IMR-90 (cell line): ENCODE results near the gene TMEM19. TPM values are rescaled to one million over a fixed set of nuclear protein-coding genes. Genes with fewer than 3 reads are reported as not detected.

Experiments used
- ATAC-seq: fragments of 200-7000 bp; cut with Tn5 transposase; 2 replicates; pipeline ENCODE4 v1.9.1; 2020; ENCODE audit warnings: low read depth, mild to moderate bottlenecking, moderate library complexity
- BruUV-seq: library from RNA; stranded (reverse); fragments of 400-500 nt; replicated peaks from 2 replicates; lab custom pipeline; 2021; lab: Mats Ljungman, UMichigan
- CTCF ChIA-PET: fragments of 300-600 bp; formaldehyde crosslinking; extraction: SDS; loops from one replicate; lab custom pipeline; 2021; ENCODE audit warnings: antibody characterized with exemption; lab: Yijun Ruan, JAX
- POLR2A ChIA-PET: fragments of 300-600 bp; sonication (Branson Sonifier 250); formaldehyde crosslinking; loops from one replicate; lab custom pipeline; 2022; ENCODE audit warnings: antibody characterized with exemption; ENCODE audit not compliant: unreplicated experiment; lab: Charles Lee
- DNase-seq: peaks from one replicate; pipeline ENCODE4 v3.0.0; 2013
- H2AFZ ChIP-seq: replicated peaks from 2 replicates; pipeline ENCODE3; 2013; ENCODE audit warnings: low read length, mild to moderate bottlenecking; ENCODE audit not compliant: poor library complexity
- H2AK5ac ChIP-seq: 2 replicates; pipeline ENCODE4 v1.6.1; 2013; ENCODE audit warnings: low read depth, low read length, inconsistent platforms
- H2AK9ac ChIP-seq: replicated peaks from 2 replicates; pipeline ENCODE3; 2013; ENCODE audit warnings: mild to moderate bottlenecking, low read depth, low read length, moderate library complexity; ENCODE audit not compliant: poor library complexity
- H2BK120ac ChIP-seq: 2 replicates; pipeline ENCODE4 v1.6.1; 2013; ENCODE audit warnings: low read depth, low read length, inconsistent platforms
- H2BK15ac ChIP-seq: 3 replicates; pipeline ENCODE4 v1.6.1; 2013; ENCODE audit warnings: low read depth, low read length, inconsistent platforms
- H2BK20ac ChIP-seq: 2 replicates; pipeline ENCODE4 v1.6.1; 2013; ENCODE audit warnings: low read depth, mild to moderate bottlenecking, inconsistent platforms, low read length, moderate library complexity
- H2BK5ac ChIP-seq: 2 replicates; pipeline ENCODE4 v1.6.1; 2013; ENCODE audit warnings: mild to moderate bottlenecking, low read depth, low read length, inconsistent platforms; ENCODE audit not compliant: poor library complexity, severe bottlenecking
- H3K14ac ChIP-seq: replicated peaks from 2 replicates; pipeline ENCODE4 v1.6.1; 2013; ENCODE audit warnings: low read depth, low read length, inconsistent platforms
- H3K18ac ChIP-seq: 2 replicates; pipeline ENCODE4 v1.6.1; 2013; ENCODE audit warnings: low read depth, low read length, control low read depth
- H3K23ac ChIP-seq: 2 replicates; pipeline ENCODE4 v1.6.1; 2013; ENCODE audit warnings: low read depth, low read length, inconsistent platforms
- H3K27ac ChIP-seq: 2 replicates; pipeline ENCODE4 v1.5.1; 2013; ENCODE audit warnings: mild to moderate bottlenecking, control low read depth, low read length; ENCODE audit not compliant: insufficient read depth
- H3K27me3 ChIP-seq: 2 replicates; pipeline ENCODE4 v1.6.1; 2013; ENCODE audit warnings: low read length; ENCODE audit not compliant: control insufficient read depth, insufficient read depth
- H3K36me3 ChIP-seq: 2 replicates; pipeline ENCODE4 v1.6.1; 2013; ENCODE audit warnings: low read length, mixed read lengths; ENCODE audit not compliant: control insufficient read depth, insufficient read depth
- H3K4ac ChIP-seq: 2 replicates; pipeline ENCODE4 v1.6.1; 2013; ENCODE audit warnings: low read depth, low read length, inconsistent platforms
- H3K4me1 ChIP-seq: 2 replicates; pipeline ENCODE4 v1.6.1; 2013; ENCODE audit warnings: low read length, mixed read lengths; ENCODE audit not compliant: control insufficient read depth, insufficient read depth
- H3K4me2 ChIP-seq: 2 replicates; pipeline ENCODE4 v1.6.1; 2013; ENCODE audit warnings: low read depth, mild to moderate bottlenecking, control low read depth, low read length, moderate library complexity
- H3K4me3 ChIP-seq: 2 replicates; pipeline ENCODE4 v1.5.1; 2013; ENCODE audit warnings: low read depth, mild to moderate bottlenecking, control low read depth, low read length, moderate library complexity; ENCODE audit not compliant: insufficient read depth
- H3K56ac ChIP-seq: 2 replicates; pipeline ENCODE4 v1.6.1; 2013; ENCODE audit warnings: low read length, inconsistent platforms; ENCODE audit not compliant: insufficient read depth; ENCODE audit errors: extremely low read depth
- H3K79me1 ChIP-seq, 2 experiments: 2 replicates each; pipeline ENCODE4 v1.6.1; 2013; ENCODE audit warnings: low read length in 2 of 2, inconsistent platforms in 1 of 2, low read depth in 1 of 2
- H3K9ac ChIP-seq: 2 replicates; pipeline ENCODE4 v1.6.1; 2013; ENCODE audit warnings: low read depth, low read length, control low read depth
- H3K9me1 ChIP-seq: 2 replicates; pipeline ENCODE4 v1.6.1; 2013; ENCODE audit warnings: low read length, inconsistent platforms; ENCODE audit not compliant: insufficient read depth
- H3K9me3 ChIP-seq: 2 replicates; pipeline ENCODE4 v1.6.1; 2013; ENCODE audit warnings: low read length; ENCODE audit not compliant: control insufficient read depth, insufficient read depth
- H4K20me1 ChIP-seq: 2 replicates; pipeline ENCODE4 v1.6.1; 2013; ENCODE audit warnings: low read length, inconsistent platforms; ENCODE audit not compliant: insufficient read depth
- H4K5ac ChIP-seq: 2 replicates; pipeline ENCODE4 v1.6.1; 2013; ENCODE audit warnings: mild to moderate bottlenecking, low read depth, low read length, control low read depth
- H4K8ac ChIP-seq, 2 experiments: 2 replicates each; pipeline ENCODE4 v1.6.1; 2013; ENCODE audit warnings: low read depth in 2 of 2, low read length in 2 of 2, control low read depth in 1 of 2, inconsistent platforms in 1 of 2
- H4K91ac ChIP-seq: 2 replicates; pipeline ENCODE4 v1.6.1; 2013; ENCODE audit warnings: low read depth, low read length, inconsistent platforms; ENCODE audit not compliant: insufficient read depth
- BHLHE40 ChIP-seq: fragments of 150-350 bp; IDR thresholded peaks from 2 replicates; pipeline ENCODE4 v1.6.1; 2016; ENCODE audit warnings: mild to moderate bottlenecking, low read depth, low read length
- CEBPB ChIP-seq: IDR thresholded peaks from 2 replicates; pipeline ENCODE4 v1.6.1; 2012; ENCODE audit warnings: low read depth, low read length, improper control_type of control experiment
- CHD1 ChIP-seq: IDR thresholded peaks from 2 replicates; pipeline ENCODE4 v1.6.1; 2012; ENCODE audit warnings: low read depth, low read length, improper control_type of control experiment
- CTCF ChIP-seq: conservative IDR thresholded peaks from 2 replicates; pipeline ENCODE4 v1.5.1; 2012; ENCODE audit warnings: mild to moderate bottlenecking, low read depth, low read length, improper control_type of control experiment
- ELK1 ChIP-seq: fragments of 150-350 bp; IDR thresholded peaks from 2 replicates; pipeline ENCODE4 v1.6.1; 2016; ENCODE audit warnings: low read depth, mild to moderate bottlenecking, low read length, moderate library complexity, borderline replicate concordance
- FOS ChIP-seq: fragments of 150-350 bp; IDR thresholded peaks from 2 replicates; pipeline ENCODE4 v1.6.1; 2016; ENCODE audit warnings: low read depth, low read length
- MAFK ChIP-seq: IDR thresholded peaks from 2 replicates; pipeline ENCODE4 v1.6.1; 2012; ENCODE audit warnings: low read depth, low read length, improper control_type of control experiment
- MAZ ChIP-seq: IDR thresholded peaks from 2 replicates; pipeline ENCODE4 v1.6.1; 2012; ENCODE audit warnings: low read depth, mild to moderate bottlenecking, low read length, improper control_type of control experiment, moderate library complexity, borderline replicate concordance
- MXI1 ChIP-seq: IDR thresholded peaks from 2 replicates; pipeline ENCODE4 v1.6.1; 2012; ENCODE audit warnings: low read depth, mild to moderate bottlenecking, low read length, moderate library complexity, borderline replicate concordance
- NFE2L2 ChIP-seq: fragments of 150-350 bp; IDR thresholded peaks from 2 replicates; pipeline ENCODE4 v1.6.1; 2016; ENCODE audit warnings: low read depth, mild to moderate bottlenecking, low read length
- POLR2A ChIP-seq: IDR thresholded peaks from 2 replicates; pipeline ENCODE4 v1.6.1; 2012; ENCODE audit warnings: mild to moderate bottlenecking, low read depth, low read length
- RAD21 ChIP-seq: IDR thresholded peaks from 2 replicates; pipeline ENCODE4 v1.6.1; 2012; ENCODE audit warnings: low read length, improper control_type of control experiment
- RCOR1 ChIP-seq: IDR thresholded peaks from 2 replicates; pipeline ENCODE4 v1.6.1; 2012; ENCODE audit warnings: mild to moderate bottlenecking, low read length, improper control_type of control experiment; ENCODE audit not compliant: insufficient replicate concordance
- RFX5 ChIP-seq: IDR thresholded peaks from 2 replicates; pipeline ENCODE4 v1.8.0; 2012; ENCODE audit warnings: low read depth, mild to moderate bottlenecking, low read length, moderate library complexity
- SMC3 ChIP-seq: fragments of 150-350 bp; IDR thresholded peaks from 2 replicates; pipeline ENCODE4 v1.6.1; 2016; ENCODE audit warnings: low read depth, mild to moderate bottlenecking, antibody characterized with exemption, low read length, moderate library complexity
- USF2 ChIP-seq: fragments of 150-350 bp; IDR thresholded peaks from 2 replicates; pipeline ENCODE4 v1.6.1; 2017; ENCODE audit warnings: mild to moderate bottlenecking, antibody characterized with exemption, low read length, low read depth
- WGBS, 2 experiments: methylation state at CpG; one replicate each; pipeline versions ENCODE4 v1.1.5 to v1.1.7; 2013; ENCODE audit warnings: missing lambda C conversion rate in 2 of 2; ENCODE audit not compliant: insufficient read length in 1 of 2; ENCODE audit errors: extremely low coverage in 2 of 2; 5-methylcytosine and 5-hydroxymethylcytosine counted together
- dilution Hi-C: fragments of 300-500 bp; cut with HindIII; formaldehyde crosslinking; loops from one replicate; pipeline ENCODE4 v1.14.3; 2018; ENCODE audit warnings: low sequenced_read_pairs; ENCODE audit not compliant: unreplicated experiment
- in situ Hi-C: fragments of 300-500 bp; cut with MboI; formaldehyde crosslinking; loops from 3 replicates; pipeline ENCODE4 v1.14.3; 2019; ENCODE audit warnings: low sequenced_read_pairs, inconsistent platforms, mixed read lengths
- intact Hi-C: fragments of 100-400 bp; cut with micrococcal nuclease; formaldehyde crosslinking; loops from 2 replicates; pipeline ENCODE4 v1.10.0; 2022
- polyA plus RNA-seq, 3 experiments: library from polyadenylated mRNA; depleted of rRNA; stranded (reverse); fragments of >200 nt; gene quantifications; 2 replicates each; pipeline ENCODE4 v1.2.3, GENCODE V29; 2012; ENCODE audit warnings: low replicate concordance in 1 of 3
- total RNA-seq: library from RNA; depleted of rRNA; stranded (reverse); fragments of >200 nt; gene quantifications from 2 replicates; pipeline ENCODE4 v1.2.3, GENCODE V29; 2012

Gene TMEM19
- total and polyA plus RNA-seq, 2 of the 4 experiments (the other 2 are of a cell fraction), result 8.9 to 28.7 TPM

- Histone ChIP-seq H2AK5ac (no peak overlapping the region), H2BK15ac (no peak overlapping the region), H4K8ac (no peak overlapping the region), H3K27me3 (peaks cover 24% of the 10 kb centered on the region), H4K20me1 (no peaks in the 10 kb centered on the region), H3K14ac (no peak overlapping the region), H3K9me3 (no peaks in the 10 kb centered on the region), H3K4me3 (no peak overlapping the region), H3K18ac (no peak overlapping the region), H3K27ac (no peak overlapping the region), H3K36me3 (no peaks in the 10 kb centered on the region), H3K4me2 (no peak overlapping the region), H2BK20ac (no peak overlapping the region), H3K79me1 (no peaks in the 10 kb centered on the region; a peak in 1 of 4 replicates), H3K56ac (no peak overlapping the region), H4K91ac (no peak overlapping the region), H2AFZ (no peak overlapping the region), H2BK120ac (no peak overlapping the region), H2BK5ac (no peak overlapping the region), H3K9me1 (no peaks in the 10 kb centered on the region), H3K4ac (no peak overlapping the region), H2AK9ac (no peak overlapping the region), H3K23ac (no peak overlapping the region), H3K4me1 (peaks cover 1% of the 10 kb centered on the region; the same call in 1 of the 2 replicates), H4K5ac (no peak overlapping the region), H3K9ac (no peak overlapping the region)
- BruUV-seq, result no TSS peak
- DNase-seq, result no peak
- CTCF ChIA-PET, result no interaction called here
- no peak for TF ChIP-seq CEBPB
- no peak for TF ChIP-seq MAZ
- TF ChIP-seq MAFK, result no peak
- no peak for TF ChIP-seq BHLHE40
- no peak for TF ChIP-seq POLR2A
- no peak for TF ChIP-seq ELK1
- TF ChIP-seq CHD1, result no peak
- no peak for TF ChIP-seq RCOR1
- no peak for TF ChIP-seq RAD21
- no peak for TF ChIP-seq MXI1
- TF ChIP-seq USF2, result no peak
- TF ChIP-seq CTCF, result no peak
- TF ChIP-seq NFE2L2, result no peak
- TF ChIP-seq RFX5, result no peak
- no peak for TF ChIP-seq SMC3
- TF ChIP-seq FOS, result no peak
- no peak for ATAC-seq
- no CpG with 5 or more reads among the region's 1 CpG for WGBS, 2 experiments
- POLR2A ChIA-PET, result no interaction called here
- dilution Hi-C loops, result no loop called here
- intact Hi-C loops, result loop anchor here (5.0 to 10.0 kb wide), 3 partner anchors 87 to 195 kb away; partner anchors contain the start of genes THAP2 and ZFC3H1
- in situ Hi-C loops, result loop anchor here (10.0 kb wide), 2 partner anchors 85 to 335 kb away; partner anchors contain the start of genes THAP2 and ZFC3H1
Observed at GRCh38 chr12:71749666-71750065, 63.8 kb downstream of the TMEM19 start.
